Thyroid gland (tissue), 4 donors: ENCODE measurements around the gene LDLRAD3. TPM values are rescaled to one million over a fixed set of nuclear protein-coding genes. Genes with fewer than 3 reads are reported as not detected.

Experiments used
- DNase-seq, 2 donors: peaks; one replicate each; pipeline ENCODE4 v3.0.0-alpha.2; 2019
- H3K27ac ChIP-seq, 3 donors: fragments of 200-600 bp; sonication (generic); 1 replicate in 2 of 3; 2 replicates in 1 of 3; pipeline ENCODE4 v1.5.1; 2016 to 2019; ENCODE audit warnings: mild to moderate bottlenecking in 1 of 3, moderate library complexity in 1 of 3
- H3K27me3 ChIP-seq: fragments of 200-600 bp; sonication (generic); one replicate; pipeline ENCODE4 v1.5.1; 2019
- H3K36me3 ChIP-seq, 2 donors: fragments of 200-600 bp; sonication (generic); one replicate each; pipeline ENCODE4 v1.5.1; 2016 to 2019
- H3K4me1 ChIP-seq, 2 donors: fragments of 200-600 bp; sonication (generic); one replicate each; pipeline ENCODE4 v1.5.1; 2017 to 2019
- H3K4me3 ChIP-seq, 3 donors: fragments of 200-600 bp; sonication (generic); replicated peaks in 1 of 3; 1 replicate in 2 of 3; 2 replicates in 1 of 3; pipeline ENCODE4 v1.5.1; 2016; ENCODE audit warnings: mild to moderate bottlenecking in 1 of 3
- H3K9me3 ChIP-seq: fragments of 200-600 bp; sonication (generic); one replicate; pipeline ENCODE4 v1.5.1; 2017
- POLR2A ChIP-seq, 2 donors: fragments of 450-650 bp; IDR thresholded peaks; one replicate each; pipeline ENCODE4 v1.6.1; 2017; ENCODE audit warnings: antibody characterized with exemption in 2 of 2, mild to moderate bottlenecking in 2 of 2, moderate library complexity in 1 of 2
- WGBS, 2 donors: methylation state at CpG; one replicate each; pipeline ENCODE4 v1.1.5; 2017; 5-methylcytosine and 5-hydroxymethylcytosine counted together
- intact Hi-C: fragments of 100-400 bp; cut with DNase I; formaldehyde crosslinking; loops from one replicate; pipeline ENCODE4 v1.15.1; 2023
- total RNA-seq, 4 donors: library from RNA; depleted of rRNA; stranded (reverse); fragments of >200 nt; gene quantifications; one replicate each; pipeline ENCODE4 v1.2.3, GENCODE V29; 2016
- TF ChIP-seq, protein P1 (sequence below), 6 experiments: fragments of 200-600 bp in 3 of 6; fragments of 450-650 bp in 3 of 6; sonication (generic) in 3 of 6; IDR thresholded peaks; one replicate each; pipeline ENCODE4 v1.5.1; 2016 to 2019; ENCODE audit warnings: antibody characterized with exemption in 6 of 6, mild to moderate bottlenecking in 2 of 6, inconsistent platforms in 1 of 6, moderate library complexity in 1 of 6

The LDLRAD3 gene
- total RNA-seq, 4 donors from 2014 or later = 3.6 to 9.3 (median 6.2) TPM

GRCh38 chr11:36098087-36098486 is 154.2 kb downstream of the LDLRAD3 start:
- Histone ChIP-seq H3K27me3 (no peaks in the 10 kb centered on the region), H3K4me3 (no peak overlapping the region), H3K36me3 (no peaks in the 10 kb centered on the region), H3K27ac (no peak overlapping the region), H3K4me1 (peaks cover 0 to 5% of the 10 kb centered on the region in 2 donors), H3K9me3 (no peaks in the 10 kb centered on the region)
- 61 to 68% methylated on average over 6 of the region's 6 CpGs for WGBS, 2 donors
- intact Hi-C loops = no loop called here
- no peak for DNase-seq
- TF ChIP-seq, protein P1, sequence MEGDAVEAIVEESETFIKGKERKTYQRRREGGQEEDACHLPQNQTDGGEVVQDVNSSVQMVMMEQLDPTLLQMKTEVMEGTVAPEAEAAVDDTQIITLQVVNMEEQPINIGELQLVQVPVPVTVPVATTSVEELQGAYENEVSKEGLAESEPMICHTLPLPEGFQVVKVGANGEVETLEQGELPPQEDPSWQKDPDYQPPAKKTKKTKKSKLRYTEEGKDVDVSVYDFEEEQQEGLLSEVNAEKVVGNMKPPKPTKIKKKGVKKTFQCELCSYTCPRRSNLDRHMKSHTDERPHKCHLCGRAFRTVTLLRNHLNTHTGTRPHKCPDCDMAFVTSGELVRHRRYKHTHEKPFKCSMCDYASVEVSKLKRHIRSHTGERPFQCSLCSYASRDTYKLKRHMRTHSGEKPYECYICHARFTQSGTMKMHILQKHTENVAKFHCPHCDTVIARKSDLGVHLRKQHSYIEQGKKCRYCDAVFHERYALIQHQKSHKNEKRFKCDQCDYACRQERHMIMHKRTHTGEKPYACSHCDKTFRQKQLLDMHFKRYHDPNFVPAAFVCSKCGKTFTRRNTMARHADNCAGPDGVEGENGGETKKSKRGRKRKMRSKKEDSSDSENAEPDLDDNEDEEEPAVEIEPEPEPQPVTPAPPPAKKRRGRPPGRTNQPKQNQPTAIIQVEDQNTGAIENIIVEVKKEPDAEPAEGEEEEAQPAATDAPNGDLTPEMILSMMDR (IDR thresholded peaks at IDR 0.05) = no peak
- no peak for TF ChIP-seq POLR2A (IDR thresholded peaks at IDR 0.05)

- Histone ChIP-seq H3K4me3 (no peak overlapping the region), H3K4me1 (peaks cover 0 to 5% of the 10 kb centered on the region in 2 donors), H3K36me3 (no peaks in the 10 kb centered on the region), H3K27me3 (no peaks in the 10 kb centered on the region), H3K9me3 (no peaks in the 10 kb centered on the region), H3K27ac (no peak overlapping the region)
- DNase-seq = no peak
- TF ChIP-seq, protein P1 (IDR thresholded peaks at IDR 0.05) = no peak
- no peak for TF ChIP-seq POLR2A (IDR thresholded peaks at IDR 0.05)
- WGBS, 2 donors = 77 to 80% methylated on average over 2 of the region's 2 CpGs
- intact Hi-C loops = no loop called here
These were observed 155.1 kb downstream of the LDLRAD3 start for GRCh38 chr11:36098853-36099375.

DNA sequence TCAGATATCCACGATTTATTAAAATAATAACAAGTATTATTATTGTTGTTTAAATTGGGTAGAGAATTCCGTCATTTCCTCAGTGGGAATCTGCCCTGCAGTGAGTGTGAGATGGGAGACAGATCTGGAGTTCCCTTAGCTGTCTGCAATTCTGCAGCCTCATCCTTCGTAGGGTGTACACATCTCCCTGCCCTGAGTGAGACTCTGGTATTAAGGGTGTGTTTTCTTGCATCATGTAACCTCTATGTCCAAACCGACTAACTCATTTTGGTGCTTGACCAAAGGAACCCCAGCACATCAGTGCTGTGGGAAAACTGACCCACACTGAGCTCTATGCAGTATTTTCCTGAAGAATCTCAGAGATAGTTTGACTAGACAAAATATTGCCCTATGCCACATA is 157.6 kb downstream of the LDLRAD3 start:
- intact Hi-C loops = no loop called here
- no peak for TF ChIP-seq POLR2A (IDR thresholded peaks at IDR 0.05)
- TF ChIP-seq, protein P1 (IDR thresholded peaks at IDR 0.05) = no peak
- H3K9me3 ChIP-seq = no peaks in the 10 kb centered on the region
- no peaks in the 10 kb centered on the region for H3K27me3 ChIP-seq
- H3K36me3 ChIP-seq = no peaks in the 10 kb centered on the region
- DNase-seq = no peak
- H3K4me1 ChIP-seq = peaks cover 0 to 5% of the 10 kb centered on the region in 2 donors
- H3K4me3 ChIP-seq = no peak overlapping the region
- 90 to 95% methylated on average over 4 of the region's 4 CpGs for WGBS, 2 donors
- no peak overlapping the region for H3K27ac ChIP-seq

DNA sequence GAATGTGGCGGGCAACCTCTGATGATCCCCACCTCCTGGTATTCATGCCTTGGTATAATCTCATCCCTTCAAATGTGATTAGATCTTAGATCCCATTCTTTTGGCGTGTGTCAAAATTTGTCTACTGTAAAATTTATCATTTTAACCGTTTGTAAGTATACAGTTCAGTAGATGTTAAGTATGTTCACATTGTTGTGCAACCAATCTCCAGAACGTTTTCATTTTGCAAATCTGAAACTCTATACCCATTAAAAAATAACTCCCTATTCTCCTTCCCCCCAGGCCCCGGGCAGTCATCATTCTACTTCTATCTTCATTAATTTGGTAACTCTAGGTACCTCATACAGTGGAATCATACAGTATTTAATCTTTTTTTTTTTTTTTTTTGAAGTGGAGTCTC is 159.0 kb downstream of the LDLRAD3 start:
- intact Hi-C loops = no loop called here
- H3K36me3 ChIP-seq = no peaks in the 10 kb centered on the region
- H3K4me1 ChIP-seq = peaks cover 0 to 5% of the 10 kb centered on the region in 2 donors
- DNase-seq = no peak
- TF ChIP-seq, protein P1 (IDR thresholded peaks at IDR 0.05) = no peak
- no peak for TF ChIP-seq POLR2A (IDR thresholded peaks at IDR 0.05)
- no peak overlapping the region for H3K27ac ChIP-seq
- WGBS, 2 donors = 91 to 92% methylated on average over 5 of the region's 5 CpGs
- no peak overlapping the region for H3K4me3 ChIP-seq
- no peaks in the 10 kb centered on the region for H3K9me3 ChIP-seq
- H3K27me3 ChIP-seq = no peaks in the 10 kb centered on the region

DNA sequence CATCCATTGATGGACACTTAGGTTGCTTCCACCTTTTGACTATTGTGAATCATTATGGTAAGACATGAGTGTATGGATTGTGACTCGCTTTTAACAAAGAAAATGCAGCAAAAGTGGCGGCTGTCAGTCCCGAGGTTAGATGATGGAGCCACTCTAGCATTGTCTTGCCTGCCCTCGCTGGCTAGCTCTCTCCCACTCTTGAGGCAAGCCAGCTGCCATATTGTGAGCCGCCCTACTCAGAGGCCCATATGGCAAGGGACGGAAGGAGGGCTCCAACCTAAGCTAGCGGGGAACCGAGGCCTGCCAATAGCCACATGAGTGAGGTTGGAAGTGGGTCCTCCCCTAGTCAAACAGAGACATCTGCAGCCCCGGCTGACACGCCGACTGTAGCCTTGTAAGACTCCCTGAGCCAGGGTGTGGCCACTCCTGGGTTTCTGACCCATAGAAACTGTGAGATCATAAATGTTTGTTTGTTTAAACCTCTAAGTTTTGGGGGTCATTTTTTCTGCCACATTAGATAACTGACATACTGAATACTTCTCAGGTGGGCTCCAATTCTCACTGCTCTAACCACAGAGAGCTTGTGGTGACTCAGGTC is 160.2 kb downstream of the LDLRAD3 start:
- no peaks in the 10 kb centered on the region for H3K9me3 ChIP-seq
- no peak for TF ChIP-seq POLR2A (IDR thresholded peaks at IDR 0.05)
- TF ChIP-seq, protein P1 (IDR thresholded peaks at IDR 0.05) = no peak
- no peak for DNase-seq
- intact Hi-C loops = no loop called here
- no peaks in the 10 kb centered on the region for H3K36me3 ChIP-seq
- H3K4me3 ChIP-seq = no peak overlapping the region
- no peak overlapping the region for H3K27ac ChIP-seq
- H3K4me1 ChIP-seq = no peaks in the 10 kb centered on the region
- no peaks in the 10 kb centered on the region for H3K27me3 ChIP-seq
- WGBS, 2 donors = 87 to 96% methylated on average over 9 to 11 of the region's 11 CpGs
